ENCODE measurements around the gene APOBEC3H. TPM values are rescaled to one million over a fixed set of nuclear protein-coding genes. Genes with fewer than 3 reads are reported as not detected.
A peak's percentile ranks its signal among the peaks of the same experiment; 100 is the strongest.

The APOBEC3H gene
- total RNA-seq, 1 donor = 0.45 TPM

GRCh38 chr22:39153220-39153717 lies 56.2 kb downstream of the APOBEC3H start:
- peak overlapping the region; percentile 64 for H3K4me3 ChIP-seq (ENCODE audit: low read depth, low read length)
- TF ChIP-seq CTCF (IDR thresholded peaks at IDR 0.05; ENCODE audit: insufficient read depth, low read length) = no peak
- no peak for DNase-seq (ENCODE audit: low read depth)

Small RNA genes within 50 kb of the gene (small RNA-seq; reads per million reads assigned to genes)
- not detected for gene AL022318.2
- gene COX5BP7 = not detected

Other genes starting within 250 kb of the APOBEC3H start
- 50.7 and 87.7 TPM in 2 replicates for gene CBX6, start 225.0 kb upstream of the APOBEC3H start, total RNA-seq (ENCODE audit: low replicate concordance)
- gene APOBEC3A, start 139.6 kb upstream of the APOBEC3H start, total RNA-seq (ENCODE audit: low replicate concordance) = not detected in 2 replicates
- 0.90 and 6.8 TPM in 2 replicates for gene APOBEC3B, start 114.9 kb upstream of the APOBEC3H start, total RNA-seq (ENCODE audit: low replicate concordance)
- 5.2 and 18.9 TPM in 2 replicates for gene APOBEC3C, start 83.0 kb upstream of the APOBEC3H start, total RNA-seq (ENCODE audit: low replicate concordance)
- gene APOBEC3D, start 76.1 kb upstream of the APOBEC3H start, total RNA-seq (ENCODE audit: low replicate concordance) = 0.49 and 0.90 TPM in 2 replicates
- 1.3 and 4.3 TPM in 2 replicates for gene APOBEC3F, start 56.4 kb upstream of the APOBEC3H start, total RNA-seq (ENCODE audit: low replicate concordance)
- gene APOBEC3G, start 20.0 kb upstream of the APOBEC3H start, total RNA-seq (ENCODE audit: low replicate concordance) = 4.3 and 7.4 TPM in 2 replicates
- gene CBX7, start 55.4 kb downstream of the APOBEC3H start, total RNA-seq (ENCODE audit: low replicate concordance) = 8.0 and 30.3 TPM in 2 replicates
- 0.09 and 0.57 TPM in 2 replicates for gene PDGFB, start 147.7 kb downstream of the APOBEC3H start, total RNA-seq (ENCODE audit: low replicate concordance)
- gene RPL3, start 222.4 kb downstream of the APOBEC3H start, total RNA-seq (ENCODE audit: low replicate concordance) = 1,848 and 3,122 TPM in 2 replicates

Data from fibroblast of the aortic adventitia (primary cell).